Loucy (cell line): ENCODE data around the gene ASTN2.

ENCODE experiments used
- H2AFZ ChIP-seq: fragments of 200-600 bp; sonication (generic); 2 replicates; pipeline ENCODE4 v1.6.0; 2016; ENCODE audit warnings: antibody characterized with exemption, mild to moderate bottlenecking, low read length, moderate library complexity
- H3F3A ChIP-seq: fragments of 200-600 bp; 2 replicates; pipeline ENCODE4 v1.6.0; 2016; ENCODE audit warnings: antibody characterized with exemption, low read depth, mild to moderate bottlenecking
- H3K27me3 ChIP-seq: fragments of 200-600 bp; sonication (generic); 2 replicates; pipeline ENCODE4 v1.6.1; 2014; ENCODE audit warnings: low read length, mild to moderate bottlenecking; ENCODE audit not compliant: insufficient read depth, poor library complexity, severe bottlenecking
- H3K36me3 ChIP-seq: fragments of 200-600 bp; sonication (generic); 2 replicates; pipeline ENCODE4 v1.6.1; 2016; ENCODE audit warnings: low read length; ENCODE audit not compliant: insufficient read depth
- H3K4me1 ChIP-seq: fragments of 200-600 bp; sonication (generic); 2 replicates; pipeline ENCODE4 v1.5.1; 2014; ENCODE audit warnings: low read length, mild to moderate bottlenecking; ENCODE audit not compliant: insufficient read depth, poor library complexity, severe bottlenecking
- H3K4me2 ChIP-seq: fragments of 200-600 bp; sonication (generic); 2 replicates; pipeline ENCODE4 v1.6.0; 2014; ENCODE audit warnings: antibody characterized with exemption, low read length, low read depth, mild to moderate bottlenecking; ENCODE audit not compliant: poor library complexity, severe bottlenecking
- H3K4me3 ChIP-seq: fragments of 200-600 bp; sonication (generic); 2 replicates; pipeline ENCODE4 v1.5.1; 2014; ENCODE audit warnings: low read length, mild to moderate bottlenecking, mixed read lengths; ENCODE audit not compliant: poor library complexity, severe bottlenecking
- H3K79me2 ChIP-seq: fragments of 200-600 bp; sonication (generic); 2 replicates; pipeline ENCODE4 v1.6.1; 2014; ENCODE audit warnings: low read length; ENCODE audit not compliant: insufficient read depth
- H3K9ac ChIP-seq: fragments of 200-600 bp; sonication (generic); 2 replicates; pipeline ENCODE4 v1.6.0; 2014; ENCODE audit warnings: mild to moderate bottlenecking, low read depth, low read length, moderate library complexity; ENCODE audit not compliant: poor library complexity, severe bottlenecking
- H3K9me2 ChIP-seq: fragments of 200-600 bp; sonication (generic); replicated peaks from 2 replicates; pipeline ENCODE4 v1.6.1; 2016; ENCODE audit warnings: low read depth, low read length, mixed read lengths
- H3K9me3 ChIP-seq: fragments of 200-600 bp; sonication (generic); 2 replicates; pipeline ENCODE4 v1.6.1; 2014; ENCODE audit warnings: mild to moderate bottlenecking, antibody characterized with exemption, low read length, low read depth; ENCODE audit not compliant: insufficient read depth
- H4K20me1 ChIP-seq: fragments of 200-600 bp; sonication (generic); 2 replicates; pipeline ENCODE4 v1.6.0; 2014; ENCODE audit warnings: antibody characterized with exemption, low read length, mild to moderate bottlenecking; ENCODE audit not compliant: insufficient read depth, poor library complexity, severe bottlenecking
- EZH2phosphoT487 ChIP-seq: fragments of 200-600 bp; IDR thresholded peaks from 2 replicates; pipeline ENCODE4 v1.6.1; 2018; ENCODE audit warnings: antibody characterized with exemption, mild to moderate bottlenecking, moderate library complexity, borderline replicate concordance
- TF ChIP-seq, protein P1 (sequence below): fragments of 200-600 bp; sonication (generic); conservative IDR thresholded peaks from 2 replicates; pipeline ENCODE4 v1.5.1; 2014; ENCODE audit warnings: mild to moderate bottlenecking, antibody characterized with exemption, low read length

ASTN2 gene

DNA sequence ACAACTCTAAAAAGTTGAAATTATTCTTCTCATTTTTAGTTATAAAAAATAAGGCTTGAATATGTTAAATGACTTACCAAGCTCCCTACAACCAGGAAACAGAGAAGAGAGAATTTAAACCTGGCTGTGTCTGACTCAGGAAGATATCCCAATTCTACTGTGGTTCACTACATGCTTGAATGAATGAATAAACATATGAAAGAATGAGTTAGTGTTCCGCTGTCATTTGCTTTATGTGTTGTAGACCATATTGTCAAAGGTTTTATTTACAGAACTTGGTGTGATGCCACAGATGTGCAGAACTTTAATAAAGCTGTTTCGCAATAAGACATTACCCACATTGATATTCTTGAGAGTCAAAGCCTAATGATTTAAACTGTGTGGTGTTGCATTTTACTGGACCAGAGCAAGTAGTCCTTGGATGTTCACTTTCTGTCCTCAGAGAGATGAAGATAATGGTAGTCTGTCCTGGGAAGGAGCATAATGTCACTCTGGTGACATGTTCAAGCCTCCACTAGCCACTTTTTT lies 414.6 kb downstream of the ASTN2 start:
- no peaks in the 10 kb centered on the region for H3K4me1 ChIP-seq
- no peak overlapping the region for H3K4me2 ChIP-seq
- H3K36me3 ChIP-seq, result no peaks in the 10 kb centered on the region
- no peaks in the 10 kb centered on the region for H3K9me2 ChIP-seq
- no peaks in the 10 kb centered on the region for H3F3A ChIP-seq
- H3K79me2 ChIP-seq, result no peaks in the 10 kb centered on the region
- H3K9ac ChIP-seq, result no peak overlapping the region
- H3K27me3 ChIP-seq, result no peaks in the 10 kb centered on the region
- no peak for TF ChIP-seq EZH2phosphoT487
- TF ChIP-seq, protein P1, sequence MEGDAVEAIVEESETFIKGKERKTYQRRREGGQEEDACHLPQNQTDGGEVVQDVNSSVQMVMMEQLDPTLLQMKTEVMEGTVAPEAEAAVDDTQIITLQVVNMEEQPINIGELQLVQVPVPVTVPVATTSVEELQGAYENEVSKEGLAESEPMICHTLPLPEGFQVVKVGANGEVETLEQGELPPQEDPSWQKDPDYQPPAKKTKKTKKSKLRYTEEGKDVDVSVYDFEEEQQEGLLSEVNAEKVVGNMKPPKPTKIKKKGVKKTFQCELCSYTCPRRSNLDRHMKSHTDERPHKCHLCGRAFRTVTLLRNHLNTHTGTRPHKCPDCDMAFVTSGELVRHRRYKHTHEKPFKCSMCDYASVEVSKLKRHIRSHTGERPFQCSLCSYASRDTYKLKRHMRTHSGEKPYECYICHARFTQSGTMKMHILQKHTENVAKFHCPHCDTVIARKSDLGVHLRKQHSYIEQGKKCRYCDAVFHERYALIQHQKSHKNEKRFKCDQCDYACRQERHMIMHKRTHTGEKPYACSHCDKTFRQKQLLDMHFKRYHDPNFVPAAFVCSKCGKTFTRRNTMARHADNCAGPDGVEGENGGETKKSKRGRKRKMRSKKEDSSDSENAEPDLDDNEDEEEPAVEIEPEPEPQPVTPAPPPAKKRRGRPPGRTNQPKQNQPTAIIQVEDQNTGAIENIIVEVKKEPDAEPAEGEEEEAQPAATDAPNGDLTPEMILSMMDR, result no peak
- no peaks in the 10 kb centered on the region for H3K9me3 ChIP-seq
- H3K4me3 ChIP-seq, result no peak overlapping the region
- H2AFZ ChIP-seq, result no peak overlapping the region
- no peaks in the 10 kb centered on the region for H4K20me1 ChIP-seq

DNA sequence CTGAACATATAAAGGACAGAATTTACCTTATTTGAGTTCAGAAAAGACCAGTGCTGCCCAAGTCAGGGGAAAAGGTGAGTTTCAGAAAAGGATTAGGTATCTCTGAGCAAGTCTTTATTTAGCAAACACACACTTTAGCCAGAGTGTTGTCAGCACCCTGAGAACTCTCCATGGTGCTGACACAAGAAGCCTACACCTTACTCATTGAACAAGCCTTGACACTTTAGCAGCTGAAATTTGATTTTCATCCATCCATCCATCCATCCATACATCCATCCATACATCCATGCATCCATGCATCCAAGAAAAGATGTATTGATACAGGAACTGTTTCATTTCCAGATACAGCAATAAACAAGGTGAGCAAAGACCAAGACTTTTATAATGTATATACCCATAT lies 416.6 kb downstream of the ASTN2 start:
- no peaks in the 10 kb centered on the region for H3K79me2 ChIP-seq
- no peak overlapping the region for H3K4me3 ChIP-seq
- H4K20me1 ChIP-seq, result no peaks in the 10 kb centered on the region
- no peak overlapping the region for H2AFZ ChIP-seq
- TF ChIP-seq, protein P1, result no peak
- no peak for TF ChIP-seq EZH2phosphoT487
- H3K9me2 ChIP-seq, result no peaks in the 10 kb centered on the region
- no peaks in the 10 kb centered on the region for H3K27me3 ChIP-seq
- H3K36me3 ChIP-seq, result no peaks in the 10 kb centered on the region
- no peaks in the 10 kb centered on the region for H3K9me3 ChIP-seq
- no peak overlapping the region for H3K4me2 ChIP-seq
- H3K4me1 ChIP-seq, result no peaks in the 10 kb centered on the region
- no peaks in the 10 kb centered on the region for H3F3A ChIP-seq
- no peak overlapping the region for H3K9ac ChIP-seq

DNA sequence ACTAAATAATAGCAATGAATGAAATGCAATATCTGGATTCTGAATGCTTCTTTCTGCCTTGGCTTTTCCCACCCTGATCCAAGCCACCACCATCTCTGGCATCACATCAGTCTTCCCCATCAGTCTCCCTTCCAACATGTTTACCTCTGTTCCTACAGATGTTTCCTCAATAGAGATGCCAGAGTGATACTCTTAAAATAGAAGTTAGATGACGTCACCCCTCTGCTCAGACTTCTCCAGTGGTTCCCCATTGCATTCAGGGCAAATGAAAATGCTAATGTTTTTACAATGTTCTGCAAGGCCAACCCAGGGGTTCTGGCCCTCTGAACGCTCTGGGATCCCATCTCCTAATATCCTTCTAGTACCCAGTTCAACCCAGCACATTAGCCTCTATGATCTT lies 422.0 kb downstream of the ASTN2 start:
- Histone ChIP-seq H4K20me1 (no peaks in the 10 kb centered on the region), H3K4me1 (no peaks in the 10 kb centered on the region), H3K79me2 (no peaks in the 10 kb centered on the region), H3K4me2 (no peak overlapping the region), H2AFZ (no peak overlapping the region), H3K27me3 (no peaks in the 10 kb centered on the region), H3F3A (no peaks in the 10 kb centered on the region), H3K4me3 (no peak overlapping the region), H3K9me2 (no peaks in the 10 kb centered on the region), H3K36me3 (no peaks in the 10 kb centered on the region), H3K9ac (no peak overlapping the region), H3K9me3 (no peaks in the 10 kb centered on the region)
- TF ChIP-seq EZH2phosphoT487, result no peak
- TF ChIP-seq, protein P1, result no peak
